ENCODE data around the gene LRSAM1. TPM values are rescaled to one million over a fixed set of nuclear protein-coding genes. Genes with fewer than 3 reads are reported as not detected.

LRSAM1 gene
- total and polyA plus RNA-seq, 9 of the 15 experiments (the other 6 are each of a cell fraction or from before 2014, with no cell fraction given) = 0.07 to 16.2 (median 4.7) TPM

DNA sequence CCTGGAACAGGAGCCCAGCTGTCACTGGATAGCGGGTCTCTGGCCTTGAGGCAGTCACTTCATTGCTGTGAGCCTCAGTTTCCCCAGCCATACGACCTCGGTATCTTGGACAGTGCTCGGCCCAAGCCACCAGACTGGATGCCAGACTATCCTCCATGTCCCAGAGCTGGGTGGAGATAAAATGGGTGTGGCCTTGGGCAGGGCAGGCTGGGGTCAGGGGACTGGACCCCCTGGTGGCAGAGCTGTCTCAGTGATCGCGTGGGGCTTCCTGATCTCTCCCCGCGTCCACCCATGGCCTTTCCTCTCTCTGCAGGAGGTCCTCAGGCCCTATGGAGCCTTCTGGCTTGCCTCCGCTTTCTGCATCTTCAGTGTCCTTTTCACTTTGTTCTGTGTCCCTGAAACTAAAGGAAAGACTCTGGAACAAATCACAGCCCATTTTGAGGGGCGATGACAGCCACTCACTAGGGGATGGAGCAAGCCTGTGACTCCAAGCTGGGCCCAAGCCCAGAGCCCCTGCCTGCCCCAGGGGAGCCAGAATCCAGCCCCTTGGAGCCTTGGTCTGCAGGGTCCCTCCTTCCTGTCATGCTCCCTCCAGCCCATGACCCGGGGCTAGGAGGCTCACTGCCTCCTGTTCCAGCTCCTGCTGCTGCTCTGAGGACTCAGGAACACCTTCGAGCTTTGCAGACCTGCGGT lies 44.4 kb upstream of the LRSAM1 start:
- Histone ChIP-seq H3K9me1 (ENCODE audit: control insufficient read depth, insufficient read depth, low read length) (peaks cover 6% of the 10 kb centered on the region), H3K27ac (ENCODE audit: extremely low read depth, low read depth, low read length) (no peak overlapping the region), H3K36me3 (ENCODE audit: control insufficient read depth, insufficient read depth, low read length) (no peaks in the 10 kb centered on the region), H3K4me3 (no peak overlapping the region), H3K4me1 (replicated peaks in 1 of 2; ENCODE audit: control insufficient read depth in 2 of 2, insufficient read depth in 2 of 2, low read length in 2 of 2) (peaks cover 2 to 40% of the 10 kb centered on the region in 2 experiments; a peak in 4 of 5 replicates), H3K9me3 (replicated peaks; ENCODE audit: control insufficient read depth, insufficient read depth, low read depth, low read length) (no peaks in the 10 kb centered on the region), H3K27me3 (ENCODE audit: control insufficient read depth in 2 of 2, insufficient read depth in 2 of 2, low read length in 2 of 2) (no peaks in the 10 kb centered on the region), H3K79me2 (ENCODE audit: control insufficient read depth, insufficient read depth, low read length) (no peaks in the 10 kb centered on the region), H4K20me1 (replicated peaks; ENCODE audit: control insufficient read depth, insufficient read depth, low read length) (no peaks in the 10 kb centered on the region; the same call in 1 of the 2 replicates), H3K9ac (ENCODE audit: insufficient read depth in 1 of 2, low read depth in 2 of 2, low read length in 2 of 2) (peak overlapping the region in 1 of 2 experiments; percentile 78; a peak in 2 of 4 replicates), H2AFZ (ENCODE audit: low read depth, low read length) (no peak overlapping the region), H3K4me2 (ENCODE audit: insufficient read depth, low read length) (no peak overlapping the region)
- peak; percentile 78 for ATAC-seq
- intact Hi-C loops (cut with micrococcal nuclease) (no loop called here), in situ Hi-C loops (cut with MboI) (no loop called here)
- BruUV-seq (replicated peaks) = no TSS peak
- WGBS (ENCODE audit: insufficient coverage, low coverage, missing lambda C conversion rate) = 35% methylated on average over 13 of the region's 13 CpGs
- peak in 3 of 4 experiments; percentile 32 to 77 (median 74) for DNase-seq (ENCODE audit: extremely low read depth in 1 of 4, low spot score in 3 of 4)
- CTCF ChIA-PET (ENCODE audit: low intra/inter-chr PET ratio) = interaction anchor here (0.6 kb wide), 1 partner anchor 60 kb away, joined by 3 read pairs; no protein-coding TSS in a partner anchor
- POLR2A ChIA-PET = interaction anchor here (0.6 to 1.3 kb wide), 3 partner anchors 10 to 603 kb away, joined by 3 to 7 read pairs (median 5); partner anchors contain the start of gene SLC2A8
- FAIRE-seq = no peak
- TF ChIP-seq, protein P1, sequence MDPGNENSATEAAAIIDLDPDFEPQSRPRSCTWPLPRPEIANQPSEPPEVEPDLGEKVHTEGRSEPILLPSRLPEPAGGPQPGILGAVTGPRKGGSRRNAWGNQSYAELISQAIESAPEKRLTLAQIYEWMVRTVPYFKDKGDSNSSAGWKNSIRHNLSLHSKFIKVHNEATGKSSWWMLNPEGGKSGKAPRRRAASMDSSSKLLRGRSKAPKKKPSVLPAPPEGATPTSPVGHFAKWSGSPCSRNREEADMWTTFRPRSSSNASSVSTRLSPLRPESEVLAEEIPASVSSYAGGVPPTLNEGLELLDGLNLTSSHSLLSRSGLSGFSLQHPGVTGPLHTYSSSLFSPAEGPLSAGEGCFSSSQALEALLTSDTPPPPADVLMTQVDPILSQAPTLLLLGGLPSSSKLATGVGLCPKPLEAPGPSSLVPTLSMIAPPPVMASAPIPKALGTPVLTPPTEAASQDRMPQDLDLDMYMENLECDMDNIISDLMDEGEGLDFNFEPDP (CRISPR knock-in tag; IDR thresholded peaks at IDR 0.05) = no peak
- TF ChIP-seq SMAD4 (CRISPR knock-in tag; conservative IDR thresholded peaks at IDR 0.05) = no peak
- TF ChIP-seq, protein P2, sequence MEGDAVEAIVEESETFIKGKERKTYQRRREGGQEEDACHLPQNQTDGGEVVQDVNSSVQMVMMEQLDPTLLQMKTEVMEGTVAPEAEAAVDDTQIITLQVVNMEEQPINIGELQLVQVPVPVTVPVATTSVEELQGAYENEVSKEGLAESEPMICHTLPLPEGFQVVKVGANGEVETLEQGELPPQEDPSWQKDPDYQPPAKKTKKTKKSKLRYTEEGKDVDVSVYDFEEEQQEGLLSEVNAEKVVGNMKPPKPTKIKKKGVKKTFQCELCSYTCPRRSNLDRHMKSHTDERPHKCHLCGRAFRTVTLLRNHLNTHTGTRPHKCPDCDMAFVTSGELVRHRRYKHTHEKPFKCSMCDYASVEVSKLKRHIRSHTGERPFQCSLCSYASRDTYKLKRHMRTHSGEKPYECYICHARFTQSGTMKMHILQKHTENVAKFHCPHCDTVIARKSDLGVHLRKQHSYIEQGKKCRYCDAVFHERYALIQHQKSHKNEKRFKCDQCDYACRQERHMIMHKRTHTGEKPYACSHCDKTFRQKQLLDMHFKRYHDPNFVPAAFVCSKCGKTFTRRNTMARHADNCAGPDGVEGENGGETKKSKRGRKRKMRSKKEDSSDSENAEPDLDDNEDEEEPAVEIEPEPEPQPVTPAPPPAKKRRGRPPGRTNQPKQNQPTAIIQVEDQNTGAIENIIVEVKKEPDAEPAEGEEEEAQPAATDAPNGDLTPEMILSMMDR (IDR thresholded peaks at IDR 0.05 in 2 of 3, conservative IDR thresholded peaks at IDR 0.05 in 1 of 3; ENCODE audit: insufficient read depth in 2 of 3, low read depth in 1 of 3, low read length in 3 of 3) = peak in 2 of 3 experiments; percentile 13 to 25; a peak in 1 of 6 replicates
- TF ChIP-seq SMC3 (conservative IDR thresholded peaks at IDR 0.05; ENCODE audit: insufficient read depth, low read depth, low read length) = 0 out of 2 replicates have a peak, but pooled peaks have one; percentile 2

Data from K562 (cell line).